DOHH2 (cell line): ENCODE results near the gene HMGB1.

ENCODE experiments used
- H3F3A ChIP-seq: fragments of 200-600 bp; sonication (generic), shearing (Covaris generic); 2 replicates; pipeline ENCODE4 v1.6.0; 2016; ENCODE audit warnings: antibody characterized with exemption, mild to moderate bottlenecking; ENCODE audit not compliant: control insufficient read depth, insufficient read depth
- H3K27ac ChIP-seq: fragments of 200-600 bp; sonication (generic); 2 replicates; pipeline ENCODE4 v1.5.1; 2014; ENCODE audit warnings: low read depth, mild to moderate bottlenecking, low read length, moderate library complexity
- H3K27me3 ChIP-seq: fragments of 200-600 bp; sonication (generic); 2 replicates; pipeline ENCODE4 v1.6.1; 2014; ENCODE audit warnings: mild to moderate bottlenecking, low read length, mixed read lengths; ENCODE audit not compliant: control insufficient read depth
- H3K36me3 ChIP-seq: fragments of 200-600 bp; sonication (generic); 2 replicates; pipeline ENCODE4 v1.6.1; 2014; ENCODE audit warnings: mild to moderate bottlenecking, low read length, moderate library complexity, mixed read lengths; ENCODE audit not compliant: control insufficient read depth
- H3K4me1 ChIP-seq: fragments of 200-600 bp; sonication (generic); 2 replicates; pipeline ENCODE4 v1.6.1; 2014; ENCODE audit warnings: mild to moderate bottlenecking, low read length, mixed read lengths; ENCODE audit not compliant: control insufficient read depth
- H3K4me2 ChIP-seq: fragments of 200-600 bp; sonication (generic); 2 replicates; pipeline ENCODE4 v1.6.0; 2014; ENCODE audit warnings: mild to moderate bottlenecking, low read length, moderate library complexity
- H3K4me3 ChIP-seq: fragments of 200-600 bp; sonication (generic); 2 replicates; pipeline ENCODE4 v1.5.1; 2014; ENCODE audit warnings: mild to moderate bottlenecking, low read length, mixed read lengths
- H3K79me2 ChIP-seq: fragments of 200-600 bp; sonication (generic); 2 replicates; pipeline ENCODE4 v1.6.1; 2014; ENCODE audit warnings: mild to moderate bottlenecking, low read length, mixed read lengths; ENCODE audit not compliant: control insufficient read depth
- H3K9me2 ChIP-seq: fragments of 200-600 bp; sonication (generic); replicated peaks from 2 replicates; pipeline ENCODE4 v1.6.1; 2014; ENCODE audit warnings: mild to moderate bottlenecking, low read length, mixed read lengths; ENCODE audit not compliant: control insufficient read depth
- H3K9me3 ChIP-seq: fragments of 200-600 bp; sonication (generic); 2 replicates; pipeline ENCODE4 v1.6.1; 2014; ENCODE audit warnings: antibody characterized with exemption, low read length, mixed read lengths; ENCODE audit not compliant: control insufficient read depth, insufficient read depth
- H4K20me1 ChIP-seq: fragments of 200-600 bp; sonication (generic); 2 replicates; pipeline ENCODE4 v1.6.0; 2014; ENCODE audit warnings: low read depth, mild to moderate bottlenecking, antibody characterized with exemption, low read length, moderate library complexity; ENCODE audit not compliant: control insufficient read depth, insufficient read depth
- EZH2phosphoT487 ChIP-seq: fragments of 200-600 bp; sonication (generic); IDR thresholded peaks from 2 replicates; pipeline ENCODE4 v1.6.1; 2017; ENCODE audit warnings: borderline replicate concordance, mild to moderate bottlenecking, antibody characterized with exemption, low read length, moderate library complexity, mixed read lengths
- TF ChIP-seq, protein P1 (sequence below): fragments of 200-600 bp; sonication (generic); IDR thresholded peaks from one replicate; pipeline ENCODE4 v1.5.1; 2014; ENCODE audit warnings: antibody characterized with exemption, mild to moderate bottlenecking, low read depth, low read length; ENCODE audit not compliant: poor library complexity, severe bottlenecking

HMGB1 gene

GRCh38 chr13:30493658-30494381, 28.1 kb upstream of the HMGB1 start:
- Histone ChIP-seq H3K4me3 (no peak overlapping the region), H3K9me2 (no peaks in the 10 kb centered on the region), H3F3A (no peaks in the 10 kb centered on the region), H3K27ac (no peak overlapping the region), H4K20me1 (no peaks in the 10 kb centered on the region), H3K36me3 (no peaks in the 10 kb centered on the region), H3K4me1 (peaks cover 4% of the 10 kb centered on the region; the same call in 1 of the 2 replicates), H3K9me3 (no peaks in the 10 kb centered on the region), H3K4me2 (no peak overlapping the region), H3K79me2 (no peaks in the 10 kb centered on the region), H3K27me3 (no peaks in the 10 kb centered on the region)
- no peak for TF ChIP-seq EZH2phosphoT487
- TF ChIP-seq, protein P1, sequence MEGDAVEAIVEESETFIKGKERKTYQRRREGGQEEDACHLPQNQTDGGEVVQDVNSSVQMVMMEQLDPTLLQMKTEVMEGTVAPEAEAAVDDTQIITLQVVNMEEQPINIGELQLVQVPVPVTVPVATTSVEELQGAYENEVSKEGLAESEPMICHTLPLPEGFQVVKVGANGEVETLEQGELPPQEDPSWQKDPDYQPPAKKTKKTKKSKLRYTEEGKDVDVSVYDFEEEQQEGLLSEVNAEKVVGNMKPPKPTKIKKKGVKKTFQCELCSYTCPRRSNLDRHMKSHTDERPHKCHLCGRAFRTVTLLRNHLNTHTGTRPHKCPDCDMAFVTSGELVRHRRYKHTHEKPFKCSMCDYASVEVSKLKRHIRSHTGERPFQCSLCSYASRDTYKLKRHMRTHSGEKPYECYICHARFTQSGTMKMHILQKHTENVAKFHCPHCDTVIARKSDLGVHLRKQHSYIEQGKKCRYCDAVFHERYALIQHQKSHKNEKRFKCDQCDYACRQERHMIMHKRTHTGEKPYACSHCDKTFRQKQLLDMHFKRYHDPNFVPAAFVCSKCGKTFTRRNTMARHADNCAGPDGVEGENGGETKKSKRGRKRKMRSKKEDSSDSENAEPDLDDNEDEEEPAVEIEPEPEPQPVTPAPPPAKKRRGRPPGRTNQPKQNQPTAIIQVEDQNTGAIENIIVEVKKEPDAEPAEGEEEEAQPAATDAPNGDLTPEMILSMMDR = no peak

- H3K4me3 ChIP-seq = no peak overlapping the region
- no peaks in the 10 kb centered on the region for H3K27me3 ChIP-seq
- H3K4me1 ChIP-seq = peaks cover 4% of the 10 kb centered on the region; the same call in 1 of the 2 replicates
- H3K79me2 ChIP-seq = no peaks in the 10 kb centered on the region
- H3K4me2 ChIP-seq = no peak overlapping the region
- H4K20me1 ChIP-seq = no peaks in the 10 kb centered on the region
- no peak overlapping the region for H3K27ac ChIP-seq
- no peaks in the 10 kb centered on the region for H3F3A ChIP-seq
- no peaks in the 10 kb centered on the region for H3K9me2 ChIP-seq
- H3K9me3 ChIP-seq = no peaks in the 10 kb centered on the region
- no peak for TF ChIP-seq EZH2phosphoT487
- TF ChIP-seq, protein P1 = no peak
- no peaks in the 10 kb centered on the region for H3K36me3 ChIP-seq
Measured at GRCh38 chr13:30487075-30487470, 21.3 kb upstream of the HMGB1 start.

GRCh38 chr13:30486230-30487074, 20.7 kb upstream of the HMGB1 start:
- H3K4me1 ChIP-seq = peaks cover 4% of the 10 kb centered on the region; the same call in 1 of the 2 replicates

More at GRCh38 chr13:30486230-30487074, 20.7 kb upstream of the HMGB1 start:
- Histone ChIP-seq H3K4me3 (no peak overlapping the region), H3K27me3 (no peaks in the 10 kb centered on the region), H3K27ac (no peak overlapping the region), H4K20me1 (no peaks in the 10 kb centered on the region), H3K9me2 (no peaks in the 10 kb centered on the region), H3K79me2 (no peaks in the 10 kb centered on the region), H3F3A (no peaks in the 10 kb centered on the region), H3K4me2 (no peak overlapping the region), H3K9me3 (no peaks in the 10 kb centered on the region), H3K36me3 (no peaks in the 10 kb centered on the region)
- TF ChIP-seq, protein P1 = no peak
- no peak for TF ChIP-seq EZH2phosphoT487
